Measurements from ENCODE around the gene ZSWIM5.

The ZSWIM5 gene

DNA sequence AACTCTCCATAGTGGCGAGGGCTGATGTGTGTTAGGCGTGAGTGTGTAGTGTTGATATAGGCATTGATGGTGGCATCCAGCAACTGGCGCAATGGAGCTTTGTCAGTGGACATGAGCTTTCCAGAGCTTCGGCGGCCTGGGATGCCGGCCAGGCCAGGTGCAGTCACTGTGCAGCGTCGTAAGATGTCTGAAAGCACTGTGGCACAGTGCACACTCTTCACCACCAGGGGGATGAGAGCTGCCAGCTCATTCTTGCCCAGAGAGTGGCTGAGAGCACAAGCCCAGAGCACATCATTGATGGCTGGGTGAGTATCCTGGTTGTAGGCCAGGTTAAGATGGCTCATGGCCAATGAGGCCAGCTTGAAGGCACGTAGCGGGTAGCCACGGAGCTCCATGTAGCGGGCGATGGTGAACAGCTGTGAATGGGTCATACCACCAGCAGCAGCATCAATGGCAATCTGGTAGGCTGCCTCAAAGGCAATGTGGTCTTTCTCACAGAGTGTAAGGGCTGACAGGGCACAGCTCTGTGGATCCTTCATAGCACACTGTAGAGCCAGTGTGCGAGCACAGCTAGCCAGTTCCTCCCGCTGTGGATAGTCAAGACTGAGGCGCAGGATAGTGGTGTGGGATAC lies 187.7 kb downstream of the ZSWIM5 start:
- peaks cover 11% of the 10 kb centered on the region for H3K4me1 Mint-ChIP-seq (ENCODE audit: low read depth)
- peaks cover 6% of the 10 kb centered on the region for H3K36me3 Mint-ChIP-seq (ENCODE audit: low read depth)
- no peaks in the 10 kb centered on the region for H3K27me3 Mint-ChIP-seq (ENCODE audit: low read depth)
- H3K27ac Mint-ChIP-seq, result no peak overlapping the region
- H3K9me3 Mint-ChIP-seq, result no peaks in the 10 kb centered on the region
- H3K4me3 Mint-ChIP-seq, result no peak overlapping the region

DNA sequence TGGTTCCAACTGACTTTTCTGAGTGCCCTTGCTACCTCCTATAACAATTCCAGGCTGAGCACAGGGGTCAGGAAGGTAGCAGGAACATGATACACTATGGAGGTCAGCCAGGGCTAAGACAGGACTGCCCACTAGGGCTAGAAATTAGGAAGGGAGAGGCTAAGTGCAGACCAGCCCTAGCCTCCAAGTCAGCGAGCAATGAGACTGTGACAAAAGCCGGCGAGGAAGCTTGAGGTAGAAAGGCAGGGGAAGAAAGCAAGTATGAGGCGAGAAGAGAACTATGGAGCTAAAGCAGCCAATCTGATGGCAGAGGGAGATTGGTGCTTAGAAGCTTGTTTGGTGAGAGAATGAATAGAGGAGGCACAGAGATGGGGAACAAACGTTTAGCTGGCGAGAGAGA lies 189.6 kb downstream of the ZSWIM5 start:
- Mint-ChIP-seq H3K9me3 (no peaks in the 10 kb centered on the region), H3K4me3 (no peak overlapping the region), H3K4me1 (ENCODE audit: low read depth) (peaks cover 18% of the 10 kb centered on the region), H3K36me3 (ENCODE audit: low read depth) (peaks cover 6% of the 10 kb centered on the region), H3K27ac (no peak overlapping the region), H3K27me3 (ENCODE audit: low read depth) (no peaks in the 10 kb centered on the region)

DNA sequence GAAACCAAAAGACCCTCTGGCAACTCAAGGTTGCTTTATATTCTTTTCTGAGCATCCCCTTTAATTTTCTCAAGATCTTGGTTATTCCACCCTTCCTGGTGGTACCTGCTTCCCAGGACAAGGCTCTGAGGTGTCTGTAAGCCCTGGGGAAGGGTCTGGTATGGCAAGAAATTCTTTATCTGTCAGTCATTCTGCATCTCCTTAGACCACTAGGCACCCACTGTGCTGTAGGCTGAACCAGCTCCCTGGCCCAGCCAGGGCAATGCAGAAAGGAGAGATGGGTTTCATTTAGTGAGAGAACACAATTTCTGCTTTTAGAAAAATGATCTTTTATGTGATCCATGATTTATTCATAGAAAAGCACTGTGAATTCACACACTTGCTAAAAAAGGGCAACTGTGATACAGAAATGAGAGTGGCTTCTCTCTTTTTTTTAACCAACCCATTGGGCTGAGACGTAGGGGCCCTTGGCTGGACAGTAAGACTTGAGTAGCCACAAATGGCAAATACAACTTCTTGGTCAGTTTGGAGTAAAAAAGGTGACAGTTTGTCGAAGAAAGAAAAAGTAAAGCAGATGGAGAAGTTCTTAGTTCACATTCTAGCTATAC lies 190.2 kb downstream of the ZSWIM5 start:
- Mint-ChIP-seq H3K4me1 (ENCODE audit: low read depth) (peaks cover 23% of the 10 kb centered on the region), H3K36me3 (ENCODE audit: low read depth) (peaks cover 6% of the 10 kb centered on the region), H3K27ac (no peak overlapping the region), H3K27me3 (ENCODE audit: low read depth) (no peaks in the 10 kb centered on the region), H3K4me3 (no peak overlapping the region), H3K9me3 (no peaks in the 10 kb centered on the region)

DNA sequence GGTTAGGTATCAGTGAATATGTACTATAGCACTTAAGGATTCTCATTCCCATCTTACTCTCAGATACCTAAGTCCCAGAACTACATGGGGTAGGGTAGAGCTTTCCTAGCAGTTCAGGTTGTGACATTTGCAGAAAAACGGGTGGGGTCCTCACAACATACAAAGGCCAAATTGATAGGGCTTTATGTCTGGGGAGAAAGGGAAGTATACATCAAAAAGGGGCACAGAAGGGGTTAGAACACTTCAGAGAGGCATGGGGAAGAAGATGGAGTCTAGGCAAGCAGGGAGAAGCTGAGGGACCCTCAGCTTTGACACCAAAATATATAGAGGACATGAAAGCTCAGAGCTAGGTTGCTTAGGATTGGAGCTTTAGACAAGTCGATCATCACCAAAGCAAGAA lies 190.7 kb downstream of the ZSWIM5 start:
- Mint-ChIP-seq H3K4me3 (no peak overlapping the region), H3K27me3 (ENCODE audit: low read depth) (no peaks in the 10 kb centered on the region), H3K27ac (no peak overlapping the region), H3K4me1 (ENCODE audit: low read depth) (peaks cover 23% of the 10 kb centered on the region), H3K36me3 (ENCODE audit: low read depth) (peaks cover 6% of the 10 kb centered on the region), H3K9me3 (no peaks in the 10 kb centered on the region)

DNA sequence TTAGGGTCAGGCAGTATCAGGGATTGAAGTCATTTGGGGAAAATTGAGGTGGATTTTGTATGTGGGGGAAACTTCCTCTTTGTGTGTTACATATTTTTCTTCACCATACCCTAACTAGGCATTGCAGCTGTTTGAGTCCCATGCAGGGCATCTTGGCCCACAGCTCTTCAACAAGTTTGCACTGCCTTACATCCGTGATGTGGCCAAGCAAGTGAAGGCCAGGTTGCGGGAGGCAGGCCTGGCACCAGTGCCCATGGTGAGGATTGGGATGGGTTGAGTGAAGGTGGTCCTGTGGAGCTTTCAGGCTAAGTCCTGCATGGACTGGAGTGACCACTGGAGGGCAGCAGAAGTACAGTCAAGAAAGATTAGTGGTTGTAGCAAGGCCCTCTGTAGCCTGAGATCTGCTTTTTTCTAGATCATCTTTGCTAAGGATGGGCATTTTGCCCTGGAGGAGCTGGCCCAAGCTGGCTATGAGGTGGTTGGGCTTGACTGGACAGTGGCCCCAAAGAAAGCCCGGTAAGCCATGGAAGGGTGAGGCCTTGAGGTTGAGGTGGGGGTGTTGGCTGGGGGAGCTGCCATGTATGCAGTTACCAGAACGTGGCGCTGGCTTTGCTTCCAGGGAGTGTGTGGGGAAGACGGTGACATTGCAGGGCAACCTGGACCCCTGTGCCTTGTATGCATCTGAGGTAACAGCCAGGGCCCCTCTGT lies 191.9 kb downstream of the ZSWIM5 start:
- Mint-ChIP-seq H3K27ac (peak overlapping the region; percentile 12), H3K36me3 (ENCODE audit: low read depth) (peaks cover 6% of the 10 kb centered on the region), H3K9me3 (no peaks in the 10 kb centered on the region), H3K4me3 (peak overlapping the region; percentile 47), H3K4me1 (ENCODE audit: low read depth) (peaks cover 32% of the 10 kb centered on the region), H3K27me3 (ENCODE audit: low read depth) (no peaks in the 10 kb centered on the region)

DNA sequence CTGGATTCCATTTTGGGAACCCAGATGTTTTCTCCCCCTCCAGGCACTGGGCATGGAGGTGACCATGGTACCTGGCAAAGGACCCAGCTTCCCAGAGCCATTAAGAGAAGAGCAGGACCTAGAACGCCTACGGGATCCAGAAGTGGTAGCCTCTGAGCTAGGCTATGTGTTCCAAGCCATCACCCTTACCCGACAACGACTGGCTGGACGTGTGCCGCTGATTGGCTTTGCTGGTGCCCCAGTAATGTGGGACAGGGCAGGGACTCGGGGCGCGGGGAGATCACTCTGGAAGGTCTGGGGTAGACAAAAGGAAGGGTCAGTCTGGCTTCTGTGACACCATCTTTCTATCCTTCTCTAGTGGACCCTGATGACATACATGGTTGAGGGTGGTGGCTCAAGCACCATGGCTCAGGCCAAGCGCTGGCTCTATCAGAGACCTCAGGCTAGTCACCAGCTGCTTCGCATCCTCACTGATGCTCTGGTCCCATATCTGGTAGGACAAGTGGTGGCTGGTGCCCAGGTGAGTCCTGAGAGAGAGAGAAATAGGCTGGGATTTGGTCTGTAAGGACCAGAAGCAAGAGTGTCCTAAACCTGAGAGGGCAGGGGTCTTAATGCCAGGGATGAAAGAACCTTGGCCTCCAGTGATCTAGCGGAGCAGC lies 192.7 kb downstream of the ZSWIM5 start:
- Mint-ChIP-seq H3K9me3 (no peaks in the 10 kb centered on the region), H3K4me1 (ENCODE audit: low read depth) (peaks cover 31% of the 10 kb centered on the region), H3K4me3 (peak overlapping the region; percentile 80), H3K36me3 (ENCODE audit: low read depth) (peaks cover 13% of the 10 kb centered on the region), H3K27me3 (ENCODE audit: low read depth) (no peaks in the 10 kb centered on the region), H3K27ac (peak overlapping the region; percentile 12)

DNA sequence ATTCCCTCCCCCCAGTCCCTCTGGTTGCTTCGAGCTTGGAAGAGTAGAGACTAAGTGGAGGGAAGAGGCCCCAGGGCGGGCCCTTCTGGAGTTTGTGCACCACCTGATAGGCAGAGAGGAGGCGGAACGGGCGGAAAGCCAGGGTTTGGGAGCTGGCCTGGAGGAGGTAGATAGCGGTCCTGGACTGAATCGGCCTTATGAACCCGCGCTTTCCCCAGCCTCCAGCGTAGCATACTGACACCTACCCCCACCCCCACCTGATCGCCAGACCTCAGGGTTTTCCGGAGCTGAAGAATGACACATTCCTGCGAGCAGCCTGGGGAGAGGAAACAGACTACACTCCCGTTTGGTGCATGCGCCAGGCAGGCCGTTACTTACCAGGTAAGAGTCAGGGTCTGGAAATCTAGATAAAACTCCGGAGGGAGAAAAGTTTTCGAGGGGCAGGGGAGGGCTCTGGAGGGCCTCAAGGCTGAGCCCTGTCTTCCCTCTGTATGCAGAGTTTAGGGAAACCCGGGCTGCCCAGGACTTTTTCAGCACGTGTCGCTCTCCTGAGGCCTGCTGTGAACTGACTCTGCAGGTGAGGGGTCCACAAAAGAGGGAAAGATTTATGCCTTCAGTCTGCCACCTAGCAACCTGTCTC lies 193.6 kb downstream of the ZSWIM5 start:
- peaks cover 15% of the 10 kb centered on the region for H3K36me3 Mint-ChIP-seq (ENCODE audit: low read depth)
- H3K27me3 Mint-ChIP-seq (ENCODE audit: low read depth), result no peaks in the 10 kb centered on the region
- peaks cover 28% of the 10 kb centered on the region for H3K4me1 Mint-ChIP-seq (ENCODE audit: low read depth)
- peak overlapping the region; percentile 80 for H3K4me3 Mint-ChIP-seq
- peak overlapping the region; percentile 80 for H3K27ac Mint-ChIP-seq
- H3K9me3 Mint-ChIP-seq, result no peaks in the 10 kb centered on the region

DNA sequence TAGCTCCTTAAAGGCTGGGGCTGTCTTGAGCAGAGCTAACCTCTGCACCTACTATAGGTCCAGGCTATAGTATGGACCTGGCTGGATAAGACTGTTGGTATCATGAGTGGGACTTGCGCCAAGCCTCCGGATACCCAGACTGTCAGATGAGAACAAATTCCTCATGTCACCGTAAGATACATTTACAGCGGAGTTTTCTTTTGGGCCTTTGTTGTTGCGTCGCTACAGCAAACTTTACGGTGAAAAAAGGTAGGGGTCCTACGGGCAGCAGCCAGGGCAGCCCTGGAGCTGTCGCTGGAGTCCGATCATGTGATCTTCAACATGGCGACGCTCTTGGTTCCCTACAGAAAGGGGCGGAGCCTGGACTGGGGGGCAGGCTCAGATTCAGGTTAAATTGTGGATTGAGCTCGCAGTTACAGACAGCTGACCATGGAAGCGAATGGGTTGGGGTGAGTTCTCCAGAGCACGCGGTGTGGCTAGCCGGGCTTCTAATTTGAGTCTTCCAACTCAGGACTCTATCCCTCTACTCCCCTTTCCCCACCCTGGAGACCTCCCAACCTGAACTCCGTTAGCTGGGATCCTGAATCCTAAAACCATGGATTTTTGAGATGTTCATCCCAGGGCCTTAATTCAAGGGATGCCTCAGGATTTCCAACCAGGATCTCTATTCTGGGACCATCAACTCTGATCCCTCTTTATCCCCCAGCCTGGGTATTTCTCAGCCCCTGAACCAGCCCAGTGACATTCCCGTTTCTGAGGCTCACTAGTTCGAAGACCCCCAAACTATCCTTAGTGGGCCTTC lies 194.4 kb downstream of the ZSWIM5 start, which contains the start of gene UROD:
Gene UROD, plus strand, starts transcription at position 418 of the 802 bp plus-strand sequence. Its CDS starts 12 bp downstream, at position 430.
- Mint-ChIP-seq H3K4me1 (ENCODE audit: low read depth) (peaks cover 28% of the 10 kb centered on the region), H3K27ac (peak within 1 kb of the TSS; percentile 80), H3K27me3 (ENCODE audit: low read depth) (no peaks in the 10 kb centered on the region)

DNA sequence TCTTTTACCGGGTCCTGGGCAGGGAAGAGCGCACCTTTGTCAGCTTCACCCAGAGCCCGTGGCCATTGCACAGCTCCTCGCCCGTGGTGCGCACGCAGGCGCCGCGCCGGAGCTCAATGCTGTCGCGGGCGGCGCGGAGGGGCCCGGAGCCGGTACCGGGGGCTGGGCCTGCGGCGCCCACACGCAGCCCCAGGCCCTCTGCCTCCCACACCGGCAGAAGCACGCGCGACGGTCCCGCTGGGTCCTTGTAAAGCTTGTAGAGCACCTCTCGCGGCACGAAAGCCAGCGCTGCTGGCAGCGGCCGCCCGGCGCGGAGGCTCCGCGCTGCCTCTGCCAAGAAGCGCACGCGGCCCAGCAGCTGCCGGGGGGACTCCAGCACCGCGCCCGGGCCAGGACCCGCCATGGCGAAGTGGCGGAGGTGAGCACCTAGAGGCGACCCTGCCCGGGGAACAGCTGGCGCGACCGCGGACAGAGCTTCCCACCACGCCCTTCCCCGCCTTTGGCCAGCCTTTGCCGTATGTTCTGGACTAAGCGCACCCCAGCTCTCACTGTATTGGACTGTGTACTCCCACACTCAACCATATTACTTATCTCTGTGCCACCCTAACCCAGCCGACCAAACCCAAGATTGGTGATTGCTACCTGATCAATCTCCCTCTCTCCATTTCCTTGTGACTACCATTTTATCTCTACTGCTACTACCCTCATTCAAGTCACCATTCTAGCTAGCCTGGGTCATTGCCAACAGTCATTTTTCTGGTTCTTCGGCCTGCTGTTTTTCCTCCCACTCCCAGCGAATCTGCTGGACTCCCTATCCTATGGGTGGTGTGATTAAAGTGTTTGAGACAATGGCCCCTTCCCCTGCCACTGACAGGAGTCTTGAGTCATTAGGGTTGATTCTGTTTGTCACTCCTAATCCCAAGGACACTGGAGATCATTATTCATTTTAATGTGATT lies 195.3 kb downstream of the ZSWIM5 start, which contains the start of gene HECTD3:
Gene HECTD3, minus strand, starts transcription at position 470 of the 957 bp plus-strand sequence. Its CDS starts 67 bp downstream, at position 403.
- Mint-ChIP-seq H3K4me3 (peak within 1 kb of the TSS; percentile 86), H3K27ac (peak within 1 kb of the TSS; percentile 80), H3K36me3 (ENCODE audit: low read depth) (peaks cover 18% of the 10 kb centered on the region), H3K4me1 (ENCODE audit: low read depth) (peaks cover 28% of the 10 kb centered on the region), H3K9me3 (no peaks in the 10 kb centered on the region), H3K27me3 (ENCODE audit: low read depth) (no peaks in the 10 kb centered on the region)

More for the DNA sequence above, 194.4 kb downstream of the ZSWIM5 start, which contains the start of gene UROD:
- peaks cover 18% of the 10 kb centered on the region for H3K36me3 Mint-ChIP-seq (ENCODE audit: low read depth)
- peak within 1 kb of the TSS; percentile 80 for H3K4me3 Mint-ChIP-seq
- H3K9me3 Mint-ChIP-seq, result no peaks in the 10 kb centered on the region

DNA sequence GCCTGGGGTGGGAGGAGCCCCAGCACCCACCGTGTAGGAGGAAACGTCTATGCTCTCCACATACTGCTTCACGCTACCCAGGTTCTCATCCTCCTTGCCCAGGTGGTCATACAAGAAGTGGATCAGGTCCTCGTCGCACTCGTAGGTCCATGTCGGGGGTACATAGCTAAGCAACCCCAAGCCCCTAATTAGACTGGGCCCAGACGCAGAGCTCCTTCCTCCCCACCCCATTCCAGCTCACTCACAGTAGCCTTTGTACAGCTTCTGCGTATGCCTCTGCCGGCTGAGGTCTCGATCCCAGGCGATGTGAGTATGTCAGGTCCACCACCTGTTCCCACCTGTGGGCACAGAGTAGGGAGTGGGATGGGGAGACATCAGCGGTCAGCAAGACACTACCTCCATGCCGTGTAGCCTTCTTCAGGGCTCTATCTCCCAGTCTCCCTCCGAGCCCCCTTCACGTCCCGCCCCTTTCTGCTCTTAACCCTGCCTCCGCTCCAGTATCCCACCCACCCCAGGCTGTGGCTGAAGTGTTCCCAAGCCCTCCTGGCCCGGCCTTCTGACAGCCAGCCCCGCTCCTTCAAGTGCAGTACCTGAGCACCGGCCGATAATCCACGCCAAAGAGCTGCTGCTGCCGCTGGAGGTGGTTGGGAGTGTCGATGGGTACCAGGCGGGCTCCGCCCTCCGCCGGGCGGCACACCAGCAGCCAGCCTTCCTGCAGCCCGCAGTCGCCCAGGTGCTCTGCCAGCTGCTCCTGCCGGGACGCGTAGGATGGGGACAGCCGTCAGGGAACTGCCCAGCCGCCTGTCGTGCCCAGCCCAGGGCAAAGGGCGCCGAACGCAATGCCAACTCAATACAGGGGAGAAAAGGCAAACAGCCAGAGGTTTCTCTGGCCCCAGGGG lies 196.2 kb downstream of the ZSWIM5 start:
- Mint-ChIP-seq H3K27me3 (ENCODE audit: low read depth) (no peaks in the 10 kb centered on the region), H3K4me3 (peak overlapping the region; percentile 86), H3K27ac (peak overlapping the region; percentile 56), H3K9me3 (no peaks in the 10 kb centered on the region), H3K4me1 (ENCODE audit: low read depth) (peaks cover 28% of the 10 kb centered on the region), H3K36me3 (ENCODE audit: low read depth) (peaks cover 21% of the 10 kb centered on the region)

DNA sequence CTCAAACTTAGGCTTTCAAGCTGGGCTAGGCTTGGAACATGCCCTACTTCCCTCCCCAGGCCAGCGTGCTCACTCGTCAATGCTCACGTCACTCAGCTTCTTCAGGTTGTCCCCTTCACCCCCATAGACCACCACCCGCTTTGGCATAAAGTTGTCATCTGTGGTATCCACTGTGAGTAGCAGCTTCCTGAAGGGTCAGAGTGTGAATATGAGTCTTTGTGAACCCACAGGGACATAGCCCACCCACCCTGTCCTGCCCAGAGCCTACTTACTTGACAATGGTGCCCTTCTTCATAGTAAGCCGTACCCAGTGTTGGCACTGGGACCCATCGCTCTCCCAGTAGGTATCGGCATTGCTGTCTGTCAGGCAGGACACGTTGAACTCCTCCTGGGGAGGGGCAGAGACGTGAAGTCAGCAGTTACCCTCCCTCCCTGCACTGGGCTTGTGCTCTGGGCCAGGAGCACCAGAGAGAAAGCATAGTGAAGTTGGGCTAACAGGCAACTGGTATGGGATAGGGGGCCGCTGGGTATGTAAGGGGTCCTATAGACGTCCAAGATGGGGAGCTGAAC lies 197.0 kb downstream of the ZSWIM5 start:
- Mint-ChIP-seq H3K36me3 (ENCODE audit: low read depth) (peaks cover 25% of the 10 kb centered on the region), H3K4me3 (peak overlapping the region; percentile 86), H3K27me3 (ENCODE audit: low read depth) (no peaks in the 10 kb centered on the region), H3K27ac (no peak overlapping the region), H3K9me3 (no peaks in the 10 kb centered on the region), H3K4me1 (ENCODE audit: low read depth) (peaks cover 25% of the 10 kb centered on the region)

DNA sequence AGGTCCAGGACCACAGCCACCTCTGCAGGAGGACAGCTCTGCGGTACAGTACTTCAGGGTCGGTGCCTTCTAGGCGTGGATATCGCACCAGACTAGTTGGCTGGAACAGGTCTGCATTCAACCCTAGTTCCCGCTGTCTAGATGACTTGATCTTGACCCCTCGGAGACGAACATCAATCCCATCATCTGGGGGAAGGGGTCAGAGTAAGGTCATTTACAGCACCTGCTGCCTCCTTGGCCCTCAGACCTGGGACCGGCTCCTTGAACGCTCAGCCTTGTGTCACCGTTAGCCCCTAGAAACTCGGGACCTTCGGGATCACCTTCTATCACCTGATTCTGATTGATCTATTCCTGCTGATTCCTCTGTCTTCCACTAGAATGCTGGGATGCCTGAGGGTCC lies 197.9 kb downstream of the ZSWIM5 start:
- H3K36me3 Mint-ChIP-seq (ENCODE audit: low read depth), result peaks cover 23% of the 10 kb centered on the region
- H3K4me1 Mint-ChIP-seq (ENCODE audit: low read depth), result peaks cover 21% of the 10 kb centered on the region
- H3K9me3 Mint-ChIP-seq, result no peaks in the 10 kb centered on the region
- H3K27ac Mint-ChIP-seq, result no peak overlapping the region
- H3K27me3 Mint-ChIP-seq (ENCODE audit: low read depth), result no peaks in the 10 kb centered on the region
- H3K4me3 Mint-ChIP-seq, result no peak overlapping the region

Data from T-helper 1 cell treated with Interleukin-12 subunit alpha and Interleukin-12 subunit beta and Interleukin-4 antibody, amounts not matched to agents 30 μg/mL and 1 μg/mL, for 36 hours (primary cell).